Right atrium auricular region (tissue), 2 donors: ENCODE results near the gene GBP6. TPM values are rescaled to one million over a fixed set of nuclear protein-coding genes. Genes with fewer than 3 reads are reported as not detected.
"Not testable (repeated sequence)": the region's sequence is repeated elsewhere in the genome, so short reads cannot be mapped to it uniquely, and the experiment has no call there.

ENCODE experiments used
- DNase-seq: peaks from one replicate; pipeline ENCODE4 v3.0.0-alpha.2; 2019; ENCODE audit warnings: low spot score
- H3K27ac ChIP-seq, 2 donors: fragments of 200-600 bp; sonication (generic); 1 replicate in 1 of 2; 2 replicates in 1 of 2; pipeline ENCODE4 v1.5.1; 2016 to 2019
- H3K27me3 ChIP-seq, 2 donors: fragments of 200-600 bp; sonication (generic); one replicate each; pipeline versions ENCODE4 v1.5.1 to v1.6.0; 2017 to 2019
- H3K36me3 ChIP-seq: fragments of 200-600 bp; sonication (generic); one replicate; pipeline ENCODE4 v1.5.1; 2016
- H3K4me1 ChIP-seq, 2 donors: fragments of 200-600 bp; sonication (generic); one replicate each; pipeline versions ENCODE4 v1.5.1 to v1.6.0; 2017 to 2019
- H3K4me3 ChIP-seq, 2 donors: fragments of 200-600 bp; sonication (generic); 1 replicate in 1 of 2; 2 replicates in 1 of 2; pipeline ENCODE4 v1.5.1; 2017 to 2019; ENCODE audit warnings: mild to moderate bottlenecking in 1 of 2, moderate library complexity in 1 of 2
- H3K9me3 ChIP-seq, 2 donors: fragments of 200-600 bp; sonication (generic); one replicate each; pipeline ENCODE4 v1.5.1; 2019
- total RNA-seq, 2 donors: library from RNA; depleted of rRNA; stranded (reverse); fragments of >200 nt; gene quantifications; one replicate each; pipeline ENCODE4 v1.1.0, GENCODE V29; 2016
- TF ChIP-seq, protein P1 (sequence below), 2 donors: fragments of 200-600 bp; sonication (generic); IDR thresholded peaks; one replicate each; pipeline ENCODE4 v1.5.1; 2019; ENCODE audit warnings: antibody characterized with exemption in 2 of 2

Gene GBP6
- total RNA-seq, 2 donors from 2014 or later: 0.19 TPM; not detected in 1

DNA sequence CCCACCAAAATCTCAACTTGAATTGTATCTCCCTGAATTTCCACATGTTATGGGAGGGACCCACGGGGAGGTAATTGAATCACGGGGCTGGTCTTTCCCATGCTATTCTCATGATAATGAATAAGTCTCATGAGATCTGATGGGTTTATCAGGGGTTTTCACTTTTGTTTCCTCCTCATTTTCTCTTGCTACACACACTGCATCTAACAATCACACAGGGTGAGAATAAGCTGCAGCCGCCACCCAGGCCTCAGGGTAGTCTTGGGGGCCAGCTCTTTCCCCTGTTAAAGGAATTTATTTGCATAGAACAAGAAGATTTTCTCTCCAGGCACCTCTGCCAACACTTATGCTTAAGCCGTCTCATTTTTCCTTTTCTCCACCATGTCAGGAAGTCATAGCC lies 26.0 kb upstream of the GBP6 start:
- Histone ChIP-seq H3K36me3 (no peaks in the 10 kb centered on the region), H3K27me3 (no peaks in the 10 kb centered on the region), H3K27ac (no peak overlapping the region), H3K4me3 (no peak overlapping the region), H3K4me1 (no peaks in the 10 kb centered on the region), H3K9me3 (no peaks in the 10 kb centered on the region)
- TF ChIP-seq, protein P1, sequence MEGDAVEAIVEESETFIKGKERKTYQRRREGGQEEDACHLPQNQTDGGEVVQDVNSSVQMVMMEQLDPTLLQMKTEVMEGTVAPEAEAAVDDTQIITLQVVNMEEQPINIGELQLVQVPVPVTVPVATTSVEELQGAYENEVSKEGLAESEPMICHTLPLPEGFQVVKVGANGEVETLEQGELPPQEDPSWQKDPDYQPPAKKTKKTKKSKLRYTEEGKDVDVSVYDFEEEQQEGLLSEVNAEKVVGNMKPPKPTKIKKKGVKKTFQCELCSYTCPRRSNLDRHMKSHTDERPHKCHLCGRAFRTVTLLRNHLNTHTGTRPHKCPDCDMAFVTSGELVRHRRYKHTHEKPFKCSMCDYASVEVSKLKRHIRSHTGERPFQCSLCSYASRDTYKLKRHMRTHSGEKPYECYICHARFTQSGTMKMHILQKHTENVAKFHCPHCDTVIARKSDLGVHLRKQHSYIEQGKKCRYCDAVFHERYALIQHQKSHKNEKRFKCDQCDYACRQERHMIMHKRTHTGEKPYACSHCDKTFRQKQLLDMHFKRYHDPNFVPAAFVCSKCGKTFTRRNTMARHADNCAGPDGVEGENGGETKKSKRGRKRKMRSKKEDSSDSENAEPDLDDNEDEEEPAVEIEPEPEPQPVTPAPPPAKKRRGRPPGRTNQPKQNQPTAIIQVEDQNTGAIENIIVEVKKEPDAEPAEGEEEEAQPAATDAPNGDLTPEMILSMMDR (IDR thresholded peaks at IDR 0.05): no peak
- no peak for DNase-seq

- Histone ChIP-seq H3K27me3 (no peaks in the 10 kb centered on the region), H3K4me1 (no peaks in the 10 kb centered on the region), H3K27ac (no peak overlapping the region), H3K4me3 (no peak overlapping the region), H3K9me3 (peaks cover 0 to under 1% of the 10 kb centered on the region in 2 donors), H3K36me3 (no peaks in the 10 kb centered on the region)
- DNase-seq: no peak
- TF ChIP-seq, protein P1 (IDR thresholded peaks at IDR 0.05): no peak
These were observed 24.8 kb upstream of the GBP6 start for GRCh38 chr1:89339039-89339438.

- H3K4me1 ChIP-seq, H3K4me3 ChIP-seq, H3K27me3 ChIP-seq, H3K9me3 ChIP-seq, DNase-seq, H3K36me3 ChIP-seq, H3K27ac ChIP-seq: not testable (repeated sequence)
These were observed 18.4 kb upstream of the GBP6 start for GRCh38 chr1:89345479-89345878.

GRCh38 chr1:89347296-89347695 lies 16.6 kb upstream of the GBP6 start:
- DNase-seq: no peak
- no peaks in the 10 kb centered on the region for H3K36me3 ChIP-seq
- H3K4me1 ChIP-seq: no peaks in the 10 kb centered on the region
- TF ChIP-seq, protein P1 (IDR thresholded peaks at IDR 0.05): no peak
- no peak overlapping the region for H3K4me3 ChIP-seq
- H3K9me3 ChIP-seq: peaks cover 0 to 9% of the 10 kb centered on the region in 2 donors
- H3K27ac ChIP-seq: no peak overlapping the region
- no peaks in the 10 kb centered on the region for H3K27me3 ChIP-seq

DNA sequence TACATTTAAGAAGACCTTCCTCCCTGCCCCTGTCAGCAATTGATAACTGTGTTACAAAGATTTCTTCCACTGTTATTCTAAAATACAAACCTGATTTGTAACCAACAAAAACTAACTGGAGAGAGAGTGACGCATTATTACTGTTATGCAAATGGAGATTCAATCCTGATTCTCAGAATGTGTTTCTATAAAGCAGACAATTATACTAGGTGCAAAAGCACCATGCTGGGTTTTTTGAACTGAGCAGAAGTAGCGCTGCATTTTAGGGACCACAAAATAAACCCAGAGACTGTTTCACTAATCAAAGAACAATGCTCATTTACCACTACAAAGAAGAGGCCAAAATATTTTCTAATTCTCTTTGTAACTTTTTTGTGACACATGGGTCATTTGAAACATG lies 13.6 kb upstream of the GBP6 start:
- no peaks in the 10 kb centered on the region for H3K36me3 ChIP-seq
- no peak overlapping the region for H3K27ac ChIP-seq
- H3K27me3 ChIP-seq: no peaks in the 10 kb centered on the region
- H3K4me3 ChIP-seq: no peak overlapping the region
- no peaks in the 10 kb centered on the region for H3K9me3 ChIP-seq
- H3K4me1 ChIP-seq: no peaks in the 10 kb centered on the region
- TF ChIP-seq, protein P1 (IDR thresholded peaks at IDR 0.05): no peak
- DNase-seq: no peak

- DNase-seq: no peak
- Histone ChIP-seq H3K4me1 (no peaks in the 10 kb centered on the region), H3K4me3 (no peak overlapping the region)
These were observed 12.1 kb upstream of the GBP6 start for GRCh38 chr1:89351597-89352311.

More at GRCh38 chr1:89351597-89352311, 12.1 kb upstream of the GBP6 start:
- TF ChIP-seq, protein P1 (IDR thresholded peaks at IDR 0.05): no peak
- H3K9me3 ChIP-seq: no peaks in the 10 kb centered on the region
- no peaks in the 10 kb centered on the region for H3K36me3 ChIP-seq
- no peaks in the 10 kb centered on the region for H3K27me3 ChIP-seq
- H3K27ac ChIP-seq: no peak overlapping the region
